ENCODE results near the gene ZBTB26. TPM values are rescaled to one million over a fixed set of nuclear protein-coding genes. Genes with fewer than 3 reads are reported as not detected.
A peak's percentile ranks its signal among the peaks of the same experiment; 100 is the strongest.
"Not testable (repeated sequence)": the region's sequence is repeated elsewhere in the genome, so short reads cannot be mapped to it uniquely, and the experiment has no call there.

Gene ZBTB26
- total RNA-seq, 2 donors from 2014 or later: 5.1 to 7.5 TPM

DNA sequence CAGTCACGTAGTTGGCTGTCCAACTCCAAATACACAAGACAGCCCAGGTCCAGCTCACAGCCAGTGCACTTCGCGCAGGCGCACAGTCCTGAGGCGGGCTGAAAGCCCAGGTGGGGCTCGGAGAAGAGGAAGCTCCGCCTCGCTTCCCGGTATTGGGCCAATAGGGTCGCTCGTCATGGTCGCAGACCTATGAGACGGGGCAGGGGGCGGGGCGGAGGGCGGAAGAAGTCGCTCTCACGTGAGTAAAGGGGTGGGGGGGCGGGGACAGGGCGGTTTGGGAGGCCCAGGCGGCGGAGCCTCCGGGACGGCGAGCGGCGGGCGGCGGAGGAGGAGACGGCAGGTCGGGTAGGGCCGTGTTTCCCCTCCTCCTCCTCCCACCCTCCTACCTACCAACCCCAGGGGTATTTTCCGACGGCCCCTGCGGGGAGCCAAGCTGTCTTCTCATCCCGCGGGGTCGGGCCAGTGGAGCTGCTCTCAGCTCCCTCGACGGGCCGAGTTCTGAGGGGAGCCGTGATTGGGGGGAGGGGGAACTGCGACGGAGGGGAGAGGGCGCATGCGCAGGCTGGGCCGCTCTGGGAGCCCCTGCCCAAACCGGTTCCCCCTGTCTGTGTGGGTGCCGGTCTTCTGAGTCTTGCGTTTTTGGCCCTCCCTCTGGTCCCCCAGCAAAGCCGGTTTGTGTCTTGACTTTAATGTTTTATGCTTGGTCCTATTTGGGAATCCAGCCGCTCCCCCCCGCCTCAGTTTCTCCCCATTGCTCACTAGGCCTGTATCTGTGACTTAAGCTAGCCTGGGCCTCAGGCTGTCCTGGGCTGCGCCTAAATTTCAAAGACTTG is 9.7 kb upstream of the ZBTB26 start, which contains the start of gene RABGAP1:
RABGAP1 (plus strand) TSS at position 272 of the 833 bp plus-strand sequence. CDS start 16,040 bp downstream, outside the sequence.
- Mint-ChIP-seq H3K4me1 (ENCODE audit: low read depth in 2 of 2) (peaks cover 24 to 26% of the 10 kb centered on the region in 2 donors), H3K27me3 (no peaks in the 10 kb centered on the region), H3K4me3 (peak within 1 kb of the TSS; percentile 95), H3K27ac (peak within 1 kb of the TSS; percentile 90 to 91), H3K9me3 (no peaks in the 10 kb centered on the region), H3K36me3 (peaks cover 12% of the 10 kb centered on the region)
- DNase-seq (ENCODE audit: low spot score) (peak; percentile 98), ATAC-seq (peak; percentile 99)

DNA sequence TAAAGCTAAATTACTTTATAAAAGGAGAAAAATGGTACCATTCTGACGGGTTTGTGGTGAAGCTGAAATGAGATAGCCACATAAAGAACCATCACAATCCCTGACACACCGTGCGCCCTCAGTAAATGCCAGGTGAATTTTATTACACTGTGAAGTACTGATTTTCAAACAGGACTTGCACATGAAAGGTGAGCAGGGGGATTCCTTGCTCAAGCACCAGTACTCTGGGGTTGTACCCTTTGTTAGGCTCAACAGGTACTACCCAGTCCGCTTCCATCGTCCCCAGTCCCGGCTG is 9.1 kb upstream of the ZBTB26 start:
- H3K9me3 Mint-ChIP-seq: no peaks in the 10 kb centered on the region
- peak overlapping the region; percentile 90 to 91 for H3K27ac Mint-ChIP-seq
- DNase-seq (ENCODE audit: low spot score) (no peak), ATAC-seq (no peak)
- H3K27me3 Mint-ChIP-seq: no peaks in the 10 kb centered on the region
- peaks cover 12% of the 10 kb centered on the region for H3K36me3 Mint-ChIP-seq
- peak overlapping the region; percentile 95 for H3K4me3 Mint-ChIP-seq
- peaks cover 20 to 25% of the 10 kb centered on the region in 2 donors for H3K4me1 Mint-ChIP-seq (ENCODE audit: low read depth in 2 of 2)

- Mint-ChIP-seq H3K36me3 (peaks cover 12% of the 10 kb centered on the region), H3K27me3 (no peaks in the 10 kb centered on the region), H3K9me3 (no peaks in the 10 kb centered on the region), H3K27ac (peak overlapping the region in 1 of 2 donors; percentile 3), H3K4me1 (ENCODE audit: low read depth in 2 of 2) (peaks cover 17 to 26% of the 10 kb centered on the region in 2 donors), H3K4me3 (peak overlapping the region; percentile 26)
- DNase-seq (ENCODE audit: low spot score): no peak
- no peak for ATAC-seq
Measured at GRCh38 chr9:122939601-122940000, 8.3 kb upstream of the ZBTB26 start.

DNA sequence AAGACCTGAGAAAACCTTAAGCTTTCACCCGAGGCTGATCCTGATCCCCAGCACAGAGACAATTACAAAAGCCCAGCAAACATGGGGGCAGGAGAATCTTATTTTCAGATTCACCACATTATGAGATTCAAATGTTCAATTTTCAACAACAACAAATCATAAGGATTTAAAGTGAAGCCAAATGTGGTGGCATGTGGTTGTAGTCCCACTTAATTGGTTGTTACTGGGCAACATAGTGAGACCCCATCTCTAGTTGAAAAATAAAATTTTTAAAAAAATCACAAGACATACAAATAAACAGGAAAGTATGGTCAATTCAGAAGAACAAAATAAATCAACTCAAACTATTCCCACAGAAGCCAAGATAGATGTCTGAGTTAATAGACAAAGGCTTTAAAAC is 5.6 kb upstream of the ZBTB26 start:
- Mint-ChIP-seq H3K4me1 (ENCODE audit: low read depth in 2 of 2) (peaks cover 21 to 33% of the 10 kb centered on the region in 2 donors), H3K4me3 (no peak overlapping the region), H3K27ac (no peak overlapping the region), H3K9me3 (no peaks in the 10 kb centered on the region), H3K36me3 (peaks cover 11% of the 10 kb centered on the region), H3K27me3 (no peaks in the 10 kb centered on the region)
- DNase-seq (ENCODE audit: low spot score) (no peak), ATAC-seq (no peak)

- H3K4me3 Mint-ChIP-seq: no peak overlapping the region
- ATAC-seq: no peak
- H3K9me3 Mint-ChIP-seq: no peaks in the 10 kb centered on the region
- no peaks in the 10 kb centered on the region for H3K27me3 Mint-ChIP-seq
- H3K4me1 Mint-ChIP-seq (ENCODE audit: low read depth in 2 of 2): peaks cover 17 to 29% of the 10 kb centered on the region in 2 donors
- H3K27ac Mint-ChIP-seq: no peak overlapping the region
- peaks cover 7% of the 10 kb centered on the region for H3K36me3 Mint-ChIP-seq
- DNase-seq (ENCODE audit: low spot score): no peak
Measured at GRCh38 chr9:122936464-122936863, 5.2 kb upstream of the ZBTB26 start.

DNA sequence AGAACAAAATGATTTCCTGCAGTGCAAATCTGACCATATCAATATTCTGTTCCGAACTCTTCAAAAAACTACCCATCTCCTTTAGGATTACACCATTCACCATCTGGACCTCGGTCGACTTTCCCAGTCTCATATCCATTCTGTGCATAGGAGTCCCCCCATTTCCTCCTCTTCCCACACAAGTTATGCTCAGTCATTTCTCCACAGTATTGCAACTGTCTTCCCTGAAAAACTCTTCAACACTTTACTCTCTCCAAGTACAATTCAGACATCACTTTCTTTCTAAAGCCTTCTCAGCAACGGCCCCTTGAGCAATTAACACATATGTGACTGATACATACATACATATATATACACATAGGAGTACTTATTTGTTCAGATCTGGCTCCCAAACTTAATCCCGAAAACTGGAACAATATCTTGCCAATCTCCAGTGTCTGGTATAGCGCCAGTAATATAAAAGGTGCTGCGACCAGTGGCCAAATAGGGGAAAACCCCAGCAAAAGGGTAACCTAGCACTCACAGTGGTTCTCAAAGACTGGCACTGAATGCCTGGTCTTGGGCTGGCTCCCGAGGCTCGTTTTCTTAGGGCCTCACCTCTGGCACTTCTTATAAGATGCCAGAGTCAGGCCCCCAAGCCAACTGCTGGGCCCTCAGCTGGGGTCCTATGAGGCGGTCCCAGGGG is 629 bp downstream of the ZBTB26 start:
- Mint-ChIP-seq H3K27ac (no peak overlapping the region), H3K4me1 (ENCODE audit: low read depth in 2 of 2) (peaks cover 8 to 15% of the 10 kb centered on the region in 2 donors)
- ATAC-seq: no peak

DNA sequence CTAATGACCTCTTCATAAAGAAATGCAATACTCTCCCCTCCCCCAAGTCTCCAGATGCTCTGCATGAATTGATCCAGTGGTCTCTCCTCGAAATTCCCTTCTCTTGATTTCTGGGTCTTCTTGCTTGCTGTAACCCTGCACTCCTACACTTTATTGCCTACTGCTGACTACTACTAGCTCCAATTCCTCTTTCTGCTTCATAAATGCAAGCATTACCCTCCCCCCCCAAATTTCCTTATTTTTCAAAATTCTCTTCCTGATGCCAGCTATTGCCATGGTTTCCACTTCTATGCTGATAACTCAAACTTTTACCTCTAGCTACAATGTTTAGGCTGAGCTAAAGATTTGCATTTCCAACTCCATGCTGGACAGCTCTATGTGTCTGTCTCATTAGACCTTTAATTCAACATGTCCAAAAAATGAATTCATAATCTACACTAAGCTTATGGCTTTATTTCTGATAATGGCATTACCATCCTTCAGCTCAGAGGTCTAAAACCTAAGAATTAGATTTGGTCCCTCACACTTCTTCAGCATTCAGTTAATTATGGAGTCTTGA is 1.4 kb downstream of the ZBTB26 start:
- H3K27me3 Mint-ChIP-seq: no peaks in the 10 kb centered on the region
- ATAC-seq: no peak
- H3K27ac Mint-ChIP-seq: no peak overlapping the region
- H3K36me3 Mint-ChIP-seq: no peaks in the 10 kb centered on the region
- H3K4me1 Mint-ChIP-seq (ENCODE audit: low read depth in 2 of 2): peaks cover 8 to 11% of the 10 kb centered on the region in 2 donors
- no peaks in the 10 kb centered on the region for H3K9me3 Mint-ChIP-seq
- DNase-seq (ENCODE audit: low spot score): no peak
- no peak overlapping the region for H3K4me3 Mint-ChIP-seq

More for the DNA sequence above, 629 bp downstream of the ZBTB26 start:
- no peak overlapping the region for H3K4me3 Mint-ChIP-seq
- H3K27me3 Mint-ChIP-seq: no peaks in the 10 kb centered on the region
- no peaks in the 10 kb centered on the region for H3K9me3 Mint-ChIP-seq
- DNase-seq (ENCODE audit: low spot score): no peak
- H3K36me3 Mint-ChIP-seq: no peaks in the 10 kb centered on the region

GRCh38 chr9:122923947-122924346 is 7.4 kb downstream of the ZBTB26 start:
- no peak overlapping the region for H3K27ac Mint-ChIP-seq
- DNase-seq (ENCODE audit: low spot score) (no peak), ATAC-seq (no peak)
- H3K36me3 Mint-ChIP-seq: no peaks in the 10 kb centered on the region
- no peaks in the 10 kb centered on the region for H3K9me3 Mint-ChIP-seq
- H3K27me3 Mint-ChIP-seq: no peaks in the 10 kb centered on the region
- H3K4me3 Mint-ChIP-seq: no peak overlapping the region
- H3K4me1 Mint-ChIP-seq (ENCODE audit: low read depth in 2 of 2): peaks cover 4 to 8% of the 10 kb centered on the region in 2 donors

GRCh38 chr9:122922713-122923112 is 8.6 kb downstream of the ZBTB26 start:
- Mint-ChIP-seq H3K4me1 (ENCODE audit: low read depth in 2 of 2) (peaks cover 4 to 8% of the 10 kb centered on the region in 2 donors), H3K4me3 (no peak overlapping the region), H3K27ac (no peak overlapping the region), H3K36me3 (no peaks in the 10 kb centered on the region), H3K9me3 (no peaks in the 10 kb centered on the region), H3K27me3 (no peaks in the 10 kb centered on the region)
- ATAC-seq: no peak
- no peak for DNase-seq (ENCODE audit: low spot score)

GRCh38 chr9:122918310-122918709 is 13.0 kb downstream of the ZBTB26 start:
- H3K27me3 Mint-ChIP-seq: no peaks in the 10 kb centered on the region
- no peak for DNase-seq (ENCODE audit: low spot score)
- no peak overlapping the region for H3K27ac Mint-ChIP-seq
- no peak for ATAC-seq
- H3K4me1 Mint-ChIP-seq (ENCODE audit: low read depth in 2 of 2): peaks cover 2 to 3% of the 10 kb centered on the region in 2 donors
- no peaks in the 10 kb centered on the region for H3K36me3 Mint-ChIP-seq
- no peak overlapping the region for H3K4me3 Mint-ChIP-seq
- H3K9me3 Mint-ChIP-seq: no peaks in the 10 kb centered on the region

- no peaks in the 10 kb centered on the region for H3K9me3 Mint-ChIP-seq
- peak within 1 kb of the TSS; percentile 98 for H3K4me3 Mint-ChIP-seq
- H3K27me3 Mint-ChIP-seq: no peaks in the 10 kb centered on the region
- peaks cover 22 to 25% of the 10 kb centered on the region in 2 donors for H3K4me1 Mint-ChIP-seq (ENCODE audit: low read depth in 2 of 2)
- peak; percentile 84 for DNase-seq (ENCODE audit: low spot score)
- peak; percentile 93 to 97 for ATAC-seq
- H3K36me3 Mint-ChIP-seq: peaks cover 23% of the 10 kb centered on the region
- H3K27ac Mint-ChIP-seq: peak within 1 kb of the TSS; percentile 95 to 97
Measured at GRCh38 chr9:122912964-122913673, 18.2 kb downstream of the ZBTB26 start, which contains the start of gene ZBTB6. TSS of gene ZBTB6 (minus strand) at chr9:122913323. CDS start at chr9:122912072, 1,251 bp downstream.

GRCh38 chr9:122912671-122912963 is 18.7 kb downstream of the ZBTB26 start:
- peaks cover 23% of the 10 kb centered on the region for H3K36me3 Mint-ChIP-seq
- peak overlapping the region; percentile 95 to 97 for H3K27ac Mint-ChIP-seq
- H3K27me3 Mint-ChIP-seq: no peaks in the 10 kb centered on the region
- DNase-seq (ENCODE audit: low spot score) (no peak), ATAC-seq (no peak)
- H3K9me3 Mint-ChIP-seq: no peaks in the 10 kb centered on the region
- peak overlapping the region; percentile 98 for H3K4me3 Mint-ChIP-seq
- H3K4me1 Mint-ChIP-seq (ENCODE audit: low read depth in 2 of 2): peaks cover 22 to 25% of the 10 kb centered on the region in 2 donors

GRCh38 chr9:122906122-122906521 is 25.2 kb downstream of the ZBTB26 start:
- not testable (repeated sequence) for H3K4me3 Mint-ChIP-seq; H3K36me3 Mint-ChIP-seq; DNase-seq (ENCODE audit: low spot score); H3K27ac Mint-ChIP-seq; H3K9me3 Mint-ChIP-seq; ATAC-seq; H3K27me3 Mint-ChIP-seq
- peaks cover 12 to 14% of the 10 kb centered on the region in 2 donors for H3K4me1 Mint-ChIP-seq (ENCODE audit: low read depth in 2 of 2)
